GM12864 (cell line): ENCODE measurements around the gene DDIT3.
A peak's percentile ranks its signal among the peaks of the same experiment; 100 is the strongest.
"Not testable (repeated sequence)": the region's sequence is repeated elsewhere in the genome, so short reads cannot be mapped to it uniquely, and the experiment has no call there.

Source experiments
- DNase-seq: peaks from one replicate; pipeline ENCODE4 v3.0.0-alpha.2; 2011; ENCODE audit warnings: low read depth
- H3K4me3 ChIP-seq: 2 replicates; pipeline ENCODE4 v1.5.1; 2011; ENCODE audit warnings: mild to moderate bottlenecking, low read depth, low read length, control low read depth
- TF ChIP-seq, protein P1 (sequence below): IDR thresholded peaks from 2 replicates; pipeline ENCODE4 v1.5.1; 2011; ENCODE audit warnings: low read depth, mild to moderate bottlenecking, moderate library complexity, low read length, control low read depth, inconsistent platforms; ENCODE audit errors: missing control alignments

DDIT3 gene, protein sequence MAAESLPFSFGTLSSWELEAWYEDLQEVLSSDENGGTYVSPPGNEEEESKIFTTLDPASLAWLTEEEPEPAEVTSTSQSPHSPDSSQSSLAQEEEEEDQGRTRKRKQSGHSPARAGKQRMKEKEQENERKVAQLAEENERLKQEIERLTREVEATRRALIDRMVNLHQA

GRCh38 chr12:57520053-57520818 lies at the start of gene DDIT3:
DDIT3 (minus strand) TSS chr12:57520514; CDS start chr12:57517406, 3,108 bp downstream.
- TF ChIP-seq, protein P1, sequence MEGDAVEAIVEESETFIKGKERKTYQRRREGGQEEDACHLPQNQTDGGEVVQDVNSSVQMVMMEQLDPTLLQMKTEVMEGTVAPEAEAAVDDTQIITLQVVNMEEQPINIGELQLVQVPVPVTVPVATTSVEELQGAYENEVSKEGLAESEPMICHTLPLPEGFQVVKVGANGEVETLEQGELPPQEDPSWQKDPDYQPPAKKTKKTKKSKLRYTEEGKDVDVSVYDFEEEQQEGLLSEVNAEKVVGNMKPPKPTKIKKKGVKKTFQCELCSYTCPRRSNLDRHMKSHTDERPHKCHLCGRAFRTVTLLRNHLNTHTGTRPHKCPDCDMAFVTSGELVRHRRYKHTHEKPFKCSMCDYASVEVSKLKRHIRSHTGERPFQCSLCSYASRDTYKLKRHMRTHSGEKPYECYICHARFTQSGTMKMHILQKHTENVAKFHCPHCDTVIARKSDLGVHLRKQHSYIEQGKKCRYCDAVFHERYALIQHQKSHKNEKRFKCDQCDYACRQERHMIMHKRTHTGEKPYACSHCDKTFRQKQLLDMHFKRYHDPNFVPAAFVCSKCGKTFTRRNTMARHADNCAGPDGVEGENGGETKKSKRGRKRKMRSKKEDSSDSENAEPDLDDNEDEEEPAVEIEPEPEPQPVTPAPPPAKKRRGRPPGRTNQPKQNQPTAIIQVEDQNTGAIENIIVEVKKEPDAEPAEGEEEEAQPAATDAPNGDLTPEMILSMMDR = no peak
- peak; percentile 94 for DNase-seq
- peak within 1 kb of the TSS; percentile 92 for H3K4me3 ChIP-seq

GRCh38 chr12:57569858-57570257 lies 49.5 kb upstream of the DDIT3 start:
- TF ChIP-seq, protein P1 = no peak

DNA sequence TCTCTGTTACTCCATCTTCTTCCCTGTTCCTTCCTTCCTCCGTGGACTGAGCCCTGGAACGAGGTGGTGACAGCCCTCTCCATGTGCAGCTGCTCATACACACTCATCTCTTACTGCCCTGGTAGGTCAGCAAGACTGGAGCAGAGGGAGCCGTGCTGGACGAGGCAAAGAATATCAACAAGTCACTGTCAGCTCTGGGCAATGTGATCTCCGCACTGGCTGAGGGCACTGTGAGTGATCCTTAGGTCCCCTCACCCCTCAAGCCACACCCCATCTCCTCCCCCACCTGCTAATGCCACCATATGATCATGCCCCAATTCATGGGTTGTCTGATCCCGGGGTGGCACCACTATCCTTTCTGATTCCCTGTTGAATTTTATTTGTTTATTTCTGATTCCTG lies 48.5 kb upstream of the DDIT3 start:
- no peak for DNase-seq
- H3K4me3 ChIP-seq = no peak overlapping the region
- TF ChIP-seq, protein P1 = no peak

More at GRCh38 chr12:57569858-57570257, 49.5 kb upstream of the DDIT3 start:
- H3K4me3 ChIP-seq = no peak overlapping the region
- DNase-seq = no peak

DNA sequence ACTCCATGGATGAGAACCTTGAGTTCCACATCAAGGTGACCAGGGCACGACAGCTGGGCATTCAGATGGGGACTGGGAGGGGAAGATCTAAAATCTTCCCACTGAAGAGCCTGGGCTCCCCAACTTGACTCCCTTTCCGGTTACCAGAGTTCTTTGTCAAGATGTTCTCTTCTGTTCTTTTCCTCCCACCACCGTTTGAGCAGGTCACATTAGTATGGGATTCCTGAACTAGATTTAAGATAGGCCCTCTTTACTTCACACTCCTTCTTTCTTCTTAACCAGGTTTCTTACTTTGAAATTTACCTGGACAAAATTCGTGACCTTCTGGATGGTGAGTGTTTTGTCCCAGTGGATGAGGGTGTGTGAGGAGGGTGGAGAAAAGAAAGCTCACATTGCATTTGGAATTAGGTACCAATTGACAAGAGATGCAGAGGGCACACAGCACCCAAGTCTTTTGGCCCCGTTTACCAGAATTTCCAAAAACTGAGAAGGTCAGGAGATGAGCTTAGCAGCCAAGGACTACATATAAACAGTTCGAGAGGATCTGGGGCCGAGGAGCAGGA lies 43.9 kb upstream of the DDIT3 start:
- TF ChIP-seq, protein P1 = no peak
- H3K4me3 ChIP-seq = no peak overlapping the region
- no peak for DNase-seq

- TF ChIP-seq, protein P1 = no peak
- H3K4me3 ChIP-seq = no peak overlapping the region
- no peak for DNase-seq
Observed at GRCh38 chr12:57563358-57563757, 43.0 kb upstream of the DDIT3 start.

DNA sequence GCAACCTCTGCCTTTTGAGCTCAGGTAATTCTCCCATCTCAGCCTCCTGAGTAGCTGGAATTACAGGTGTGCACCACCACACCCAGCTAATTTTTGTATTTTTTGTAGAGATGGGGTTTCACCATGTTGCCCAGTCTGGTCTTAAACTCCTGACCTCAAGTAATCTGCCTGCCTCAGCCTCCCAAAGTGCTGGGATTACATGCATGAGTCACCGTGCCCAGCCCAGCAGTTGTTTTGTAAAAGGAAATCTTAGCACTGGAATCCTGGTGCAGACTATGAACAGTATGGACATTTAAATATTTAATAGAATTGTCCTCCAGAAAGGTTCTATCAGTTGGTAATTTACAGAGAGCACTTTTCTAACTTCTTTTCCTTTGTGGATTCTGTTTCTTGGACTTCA lies 40.8 kb upstream of the DDIT3 start:
- not testable (repeated sequence) for DNase-seq, H3K4me3 ChIP-seq

DNA sequence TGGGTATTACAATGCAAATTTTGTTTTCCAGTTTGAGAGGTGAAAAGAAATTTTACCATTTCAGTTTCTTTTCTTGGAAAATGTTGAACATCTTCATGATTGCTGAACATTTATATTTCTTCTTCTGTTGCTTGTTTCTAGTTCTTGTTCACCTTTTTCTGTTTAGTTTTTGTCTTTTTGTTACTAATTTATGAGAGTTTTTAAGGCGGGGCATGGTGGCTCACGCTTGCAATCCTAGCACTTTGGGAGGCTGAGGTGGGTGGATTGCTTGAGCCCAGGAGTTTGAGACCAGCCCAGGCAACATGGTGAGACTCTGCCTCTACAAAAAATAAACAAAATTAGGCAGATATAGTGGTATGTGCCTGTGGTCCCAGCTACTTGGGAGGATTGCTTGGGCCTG lies 40.2 kb upstream of the DDIT3 start:
- H3K4me3 ChIP-seq = no peak overlapping the region
- TF ChIP-seq, protein P1 = no peak

More for the DNA sequence above, 40.2 kb upstream of the DDIT3 start:
- DNase-seq = no peak
